Measurements from ENCODE around the gene ITSN1.

DNA sequence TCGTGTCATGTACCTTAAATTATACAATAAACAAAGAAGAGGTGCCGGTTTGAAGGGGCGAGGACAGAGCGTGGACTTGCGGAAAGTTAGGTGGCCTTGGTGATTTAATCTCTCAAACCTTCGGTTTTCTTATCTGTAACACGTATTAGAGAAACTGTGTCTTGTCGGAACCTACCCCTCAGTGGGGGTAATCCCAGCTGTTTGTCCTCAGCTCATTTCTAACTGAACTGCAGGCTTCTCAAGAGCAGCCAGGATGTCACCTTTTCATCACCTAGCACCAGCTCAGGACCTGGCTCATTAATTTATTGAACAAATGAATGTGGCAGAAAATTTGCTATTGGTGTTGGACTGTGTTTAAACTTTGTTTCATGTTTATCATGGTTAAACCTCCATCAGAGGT is 31.2 kb downstream of the ITSN1 start:
- no peak for TF ChIP-seq CTCF (CRISPR knock-in tag; IDR thresholded peaks at IDR 0.05)
- TF ChIP-seq, protein P1, sequence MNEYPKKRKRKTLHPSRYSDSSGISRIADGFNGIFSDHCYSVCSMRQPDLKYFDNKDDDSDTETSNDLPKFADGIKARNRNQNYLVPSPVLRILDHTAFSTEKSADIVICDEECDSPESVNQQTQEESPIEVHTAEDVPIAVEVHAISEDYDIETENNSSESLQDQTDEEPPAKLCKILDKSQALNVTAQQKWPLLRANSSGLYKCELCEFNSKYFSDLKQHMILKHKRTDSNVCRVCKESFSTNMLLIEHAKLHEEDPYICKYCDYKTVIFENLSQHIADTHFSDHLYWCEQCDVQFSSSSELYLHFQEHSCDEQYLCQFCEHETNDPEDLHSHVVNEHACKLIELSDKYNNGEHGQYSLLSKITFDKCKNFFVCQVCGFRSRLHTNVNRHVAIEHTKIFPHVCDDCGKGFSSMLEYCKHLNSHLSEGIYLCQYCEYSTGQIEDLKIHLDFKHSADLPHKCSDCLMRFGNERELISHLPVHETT (CRISPR knock-in tag; conservative IDR thresholded peaks at IDR 0.05) = no peak
- no peak for TF ChIP-seq JDP2 (CRISPR knock-in tag; IDR thresholded peaks at IDR 0.05; ENCODE audit: borderline replicate concordance)
- TF ChIP-seq TAF1 (CRISPR knock-in tag; IDR thresholded peaks at IDR 0.05) = no peak
- TF ChIP-seq ATF6 (CRISPR knock-in tag; conservative IDR thresholded peaks at IDR 0.05) = no peak
- no peak for TF ChIP-seq NONO (IDR thresholded peaks at IDR 0.05)
- no peak for TF ChIP-seq NONO (CRISPR knock-in tag; conservative IDR thresholded peaks at IDR 0.05)
- no peak for TF ChIP-seq ZFP90 (CRISPR knock-in tag; IDR thresholded peaks at IDR 0.05; ENCODE audit: borderline replicate concordance)
- no peak for TF ChIP-seq ZFP36L2 (CRISPR knock-in tag; IDR thresholded peaks at IDR 0.05)
